CD14-positive monocyte (primary cell): ENCODE results near the gene TSPAN16. TPM values are rescaled to one million over a fixed set of nuclear protein-coding genes. Genes with fewer than 3 reads are reported as not detected.

Experiments
- DNase-seq, 3 donors: peaks; one replicate each; pipeline ENCODE4 v3.0.0-alpha.2; 2011 to 2022
- H2AFZ ChIP-seq: 2 replicates; pipeline ENCODE4 v1.6.0; 2012; ENCODE audit warnings: mild to moderate bottlenecking, low read depth, low read length, inconsistent platforms; ENCODE audit not compliant: insufficient read depth, poor library complexity, severe bottlenecking
- H3K27ac ChIP-seq, 2 donors: 1 replicate in 1 of 2; 2 replicates in 1 of 2; pipeline ENCODE4 v1.5.1; 2012 to 2013; ENCODE audit warnings: low read length in 2 of 2, control low read depth in 1 of 2, inconsistent platforms in 1 of 2, low read depth in 1 of 2, mild to moderate bottlenecking in 1 of 2
- H3K27me3 ChIP-seq, 2 donors: one replicate each; pipeline versions ENCODE4 v1.6.0 to v1.6.1; 2011 to 2013; ENCODE audit warnings: low read length in 2 of 2; ENCODE audit not compliant: control insufficient read depth in 2 of 2, insufficient read depth in 2 of 2
- H3K36me3 ChIP-seq, 2 donors: replicated peaks in 1 of 2; 1 replicate in 1 of 2; 2 replicates in 1 of 2; pipeline versions ENCODE4 v1.5.1 to v1.6.1; 2012 to 2013; ENCODE audit warnings: low read length in 2 of 2, control low read depth in 1 of 2, inconsistent platforms in 1 of 2, mild to moderate bottlenecking in 1 of 2; ENCODE audit not compliant: insufficient read depth in 2 of 2, control insufficient read depth in 1 of 2
- H3K4me1 ChIP-seq, 2 donors: 1 replicate in 1 of 2; 2 replicates in 1 of 2; pipeline versions ENCODE4 v1.5.1 to v1.6.1; 2012 to 2013; ENCODE audit warnings: low read length in 2 of 2, control low read depth in 1 of 2, inconsistent platforms in 1 of 2, mild to moderate bottlenecking in 1 of 2, moderate library complexity in 1 of 2; ENCODE audit not compliant: insufficient read depth in 2 of 2, control insufficient read depth in 1 of 2
- H3K4me2 ChIP-seq: replicated peaks from 2 replicates; pipeline ENCODE3; 2012; ENCODE audit warnings: low read length, moderate library complexity, mild to moderate bottlenecking; ENCODE audit not compliant: poor library complexity, severe bottlenecking; ENCODE audit errors: extremely low read depth
- H3K4me3 ChIP-seq, 3 experiments: fragments of 200-600 bp in 1 of 3; sonication (generic) in 1 of 3; replicated peaks in 1 of 3; 1 replicate in 2 of 3; 2 replicates in 1 of 3; pipeline ENCODE4 v1.5.1; 2011 to 2013; ENCODE audit warnings: low read length in 3 of 3, mild to moderate bottlenecking in 3 of 3, control low read depth in 2 of 3, low read depth in 2 of 3, inconsistent platforms in 1 of 3, moderate library complexity in 1 of 3
- H3K79me2 ChIP-seq: 2 replicates; pipeline ENCODE4 v1.6.0; 2012; ENCODE audit warnings: mild to moderate bottlenecking, control low read depth, inconsistent platforms, low read length, moderate library complexity; ENCODE audit not compliant: insufficient read depth
- H3K9ac ChIP-seq: 2 replicates; pipeline ENCODE4 v1.6.0; 2017; ENCODE audit warnings: low read length, mild to moderate bottlenecking; ENCODE audit not compliant: insufficient read depth, poor library complexity, severe bottlenecking
- H3K9me3 ChIP-seq, 2 donors: replicated peaks in 1 of 2; 1 replicate in 1 of 2; 2 replicates in 1 of 2; pipeline versions ENCODE4 v1.5.1 to v1.6.1; 2012 to 2013; ENCODE audit warnings: low read length in 2 of 2, control low read depth in 1 of 2; ENCODE audit not compliant: control insufficient read depth in 1 of 2, insufficient read depth in 1 of 2
- H4K20me1 ChIP-seq: 2 replicates; pipeline ENCODE4 v1.6.0; 2012; ENCODE audit warnings: mild to moderate bottlenecking, low read length, control low read depth, moderate library complexity; ENCODE audit not compliant: insufficient read depth
- H3K27ac Mint-ChIP-seq, 7 donors: one replicate each; pipeline ENCODE4 v1.8.0; 2020; ENCODE audit warnings: mild to moderate bottlenecking in 7 of 7, mixed read lengths in 7 of 7, moderate library complexity in 6 of 7, inconsistent platforms in 2 of 7
- H3K27me3 Mint-ChIP-seq, 3 donors: one replicate each; pipeline ENCODE4 v1.8.0; 2021 to 2022; ENCODE audit warnings: low read depth in 3 of 3, mild to moderate bottlenecking in 3 of 3, mixed read lengths in 3 of 3, moderate library complexity in 3 of 3, inconsistent platforms in 1 of 3
- H3K36me3 Mint-ChIP-seq, 2 donors: one replicate each; pipeline ENCODE4 v1.8.0; 2020; ENCODE audit warnings: mixed read lengths in 2 of 2, inconsistent platforms in 1 of 2, mild to moderate bottlenecking in 1 of 2
- H3K4me1 Mint-ChIP-seq: one replicate; pipeline ENCODE4 v1.8.0; 2020; ENCODE audit warnings: mild to moderate bottlenecking, mixed read lengths
- H3K4me3 Mint-ChIP-seq, 2 donors: one replicate each; pipeline ENCODE4 v1.8.0; 2020; ENCODE audit warnings: mild to moderate bottlenecking in 2 of 2, mixed read lengths in 2 of 2, moderate library complexity in 1 of 2
- H3K9me3 Mint-ChIP-seq, 7 donors: one replicate each; pipeline ENCODE4 v1.8.0; 2020 to 2022; ENCODE audit warnings: mixed read lengths in 7 of 7, mild to moderate bottlenecking in 6 of 7, moderate library complexity in 6 of 7, inconsistent platforms in 2 of 7
- CTCF ChIP-seq: fragments of 200-600 bp; IDR thresholded peaks from one replicate; pipeline ENCODE4 v1.8.0; 2022; ENCODE audit warnings: antibody characterized with exemption, mild to moderate bottlenecking
- WGBS: methylation state at CpG from one replicate; pipeline ENCODE4 v1.1.5; 2013; ENCODE audit warnings: missing lambda C conversion rate; ENCODE audit not compliant: insufficient coverage; 5-methylcytosine and 5-hydroxymethylcytosine counted together
- intact Hi-C, 2 donors: fragments of 100-400 bp; cut with micrococcal nuclease; formaldehyde crosslinking; loops; one replicate each; pipeline versions ENCODE4 v1.15.0 to v1.15.1; 2023
- polyA plus RNA-seq, 3 donors: library from polyadenylated mRNA; depleted of rRNA in 1 of 3; unstranded in 2 of 3; stranded (reverse) in 1 of 3; fragments of 300-500 nt in 2 of 3; fragments of >200 nt in 1 of 3; fragmentation: Illumina TruSeq in 2 of 3; gene quantifications; 1 replicate in 2 of 3; 2 replicates in 1 of 3; pipeline ENCODE4 v1.2.3, GENCODE V29; 2012 to 2021

The TSPAN16 gene
- polyA plus RNA-seq, 3 donors, result 0.08 to 0.31 TPM; not detected in 1

GRCh38 chr19:11261431-11261970 lies 34.5 kb upstream of the TSPAN16 start:
- H3K9me3 Mint-ChIP-seq, result peaks cover 0 to 17% (median 9%) of the 10 kb centered on the region in 7 donors
- H3K27me3 ChIP-seq, result peaks cover 24 to 48% of the 10 kb centered on the region in 2 donors
- 18% methylated on average over 3 of the region's 18 CpGs for WGBS

More at GRCh38 chr19:11261431-11261970, 34.5 kb upstream of the TSPAN16 start:
- Mint-ChIP-seq H3K4me3 (peak overlapping the region; percentile 72), H3K27me3 (peaks cover 47 to 73% (median 73%) of the 10 kb centered on the region in 3 donors), H3K4me1 (peaks cover 2% of the 10 kb centered on the region), H3K27ac (no peak overlapping the region), H3K36me3 (no peaks in the 10 kb centered on the region)
- no peak for DNase-seq
- peak overlapping the region; percentile 35 to 74 (median 37) for H3K4me3 ChIP-seq
- peaks cover 7 to 10% of the 10 kb centered on the region in 2 donors for H3K4me1 ChIP-seq
- peak overlapping the region; percentile 84 for H2AFZ ChIP-seq
- no peaks in the 10 kb centered on the region for H4K20me1 ChIP-seq
- peak overlapping the region; percentile 62 for H3K9ac ChIP-seq
- TF ChIP-seq CTCF, result no peak
- no peaks in the 10 kb centered on the region for H3K79me2 ChIP-seq
- H3K4me2 ChIP-seq, result peak overlapping the region; percentile 86
- H3K27ac ChIP-seq, result no peak overlapping the region
- intact Hi-C loops, result no loop called here
- no peaks in the 10 kb centered on the region for H3K36me3 ChIP-seq
- peaks cover 3 to 5% of the 10 kb centered on the region in 2 donors for H3K9me3 ChIP-seq
